B cell (primary cell): Measurements from ENCODE around the gene CHST13. TPM values are rescaled to one million over a fixed set of nuclear protein-coding genes. Genes with fewer than 3 reads are reported as not detected.

Experiments used
- ATAC-seq: fragments of 200-7000 bp; cut with Tn5 transposase; one replicate; pipeline ENCODE4 v1.10.0; 2021; ENCODE audit warnings: low read depth, mild to moderate bottlenecking, moderate number of reproducible peaks, moderate library complexity
- CTCF ChIA-PET: fragments of 350-600 bp; sonication (Branson Sonifier 250); formaldehyde crosslinking; loops from one replicate; lab custom pipeline; 2021; ENCODE audit warnings: antibody characterized with exemption, inconsistent platforms; lab: Charles Lee
- POLR2A ChIA-PET: fragments of 350-600 bp; sonication (Branson Sonifier 250); formaldehyde crosslinking; loops from one replicate; lab custom pipeline; 2021; ENCODE audit warnings: antibody characterized with exemption; lab: Charles Lee
- DNase-seq: peaks from one replicate; pipeline ENCODE4 v3.0.0; 2013
- H2AFZ ChIP-seq: 2 replicates; pipeline ENCODE4 v1.6.1; 2012; ENCODE audit warnings: mild to moderate bottlenecking, low read depth, low read length; ENCODE audit not compliant: insufficient read depth, poor library complexity, severe bottlenecking
- H3K27ac ChIP-seq, 2 donors: 1 replicate in 1 of 2; 2 replicates in 1 of 2; pipeline ENCODE4 v1.5.1; 2012 to 2013; ENCODE audit warnings: low read length in 2 of 2, mild to moderate bottlenecking in 2 of 2, moderate library complexity in 1 of 2
- H3K27me3 ChIP-seq, 4 experiments: fragments of 200-600 bp in 1 of 4; sonication (generic) in 1 of 4; replicated peaks in 1 of 4; 1 replicate in 2 of 4; 2 replicates in 2 of 4; pipeline versions ENCODE4 v1.6.1 to v1.7.0; 2013 to 2016; ENCODE audit warnings: low read length in 3 of 4, mild to moderate bottlenecking in 2 of 4, mixed read lengths in 1 of 4, moderate library complexity in 1 of 4; ENCODE audit not compliant: insufficient read depth in 4 of 4, control insufficient read depth in 3 of 4; ENCODE audit errors: control extremely low read depth in 1 of 4
- H3K36me3 ChIP-seq, 2 experiments: replicated peaks in 1 of 2; 1 replicate in 1 of 2; 2 replicates in 1 of 2; pipeline versions ENCODE4 v1.6.1 to v1.7.1; 2013; ENCODE audit warnings: low read length in 1 of 2; ENCODE audit not compliant: insufficient read depth in 2 of 2, control insufficient read depth in 1 of 2; ENCODE audit errors: control extremely low read depth in 1 of 2, extremely low read depth in 1 of 2
- H3K4me1 ChIP-seq, 2 donors: fragments of 200-600 bp in 1 of 2; sonication (generic) in 1 of 2; 1 replicate in 1 of 2; 2 replicates in 1 of 2; pipeline versions ENCODE4 v1.5.1 to v1.6.1; 2013 to 2017; ENCODE audit warnings: low read length in 2 of 2; ENCODE audit not compliant: control insufficient read depth in 2 of 2, insufficient read depth in 2 of 2
- H3K4me2 ChIP-seq: replicated peaks from 2 replicates; pipeline ENCODE3; 2012; ENCODE audit warnings: mild to moderate bottlenecking, low read depth, low read length; ENCODE audit not compliant: poor library complexity, severe bottlenecking
- H3K4me3 ChIP-seq, 5 experiments: fragments of 200-600 bp in 1 of 5; sonication (generic) in 1 of 5; 1 replicate in 3 of 5; 2 replicates in 2 of 5; pipeline versions ENCODE4 v1.5.1 to v1.7.0; 2011 to 2016; ENCODE audit warnings: low read length in 4 of 5, mild to moderate bottlenecking in 4 of 5, low read depth in 2 of 5, control low read depth in 1 of 5, moderate library complexity in 1 of 5; ENCODE audit not compliant: insufficient read depth in 1 of 5; ENCODE audit errors: control extremely low read depth in 1 of 5, extremely low read depth in 1 of 5
- H3K79me2 ChIP-seq: fragments of 200-600 bp; sonication (generic); one replicate; pipeline ENCODE4 v1.6.0; 2016; ENCODE audit warnings: low read length; ENCODE audit not compliant: control insufficient read depth, insufficient read depth
- H3K9ac ChIP-seq: fragments of 200-600 bp; sonication (generic); 2 replicates; pipeline ENCODE4 v1.6.1; 2017; ENCODE audit warnings: mild to moderate bottlenecking, low read length, moderate library complexity
- H3K9me3 ChIP-seq, 3 donors: one replicate each; pipeline versions ENCODE4 v1.6.1 to v1.7.1; 2013; ENCODE audit warnings: low read length in 2 of 3; ENCODE audit not compliant: control insufficient read depth in 2 of 3, insufficient read depth in 1 of 3; ENCODE audit errors: control extremely low read depth in 1 of 3
- H4K20me1 ChIP-seq: 2 replicates; pipeline ENCODE4 v1.6.0; 2012; ENCODE audit warnings: mild to moderate bottlenecking, low read length; ENCODE audit not compliant: insufficient read depth, control insufficient read depth, poor library complexity, severe bottlenecking
- H3K27ac Mint-ChIP-seq: one replicate; pipeline ENCODE4 v1.8.0; 2021; ENCODE audit warnings: mixed read lengths
- H3K27me3 Mint-ChIP-seq: one replicate; pipeline ENCODE4 v1.8.0; 2021; ENCODE audit warnings: mixed read lengths
- H3K4me1 Mint-ChIP-seq: one replicate; pipeline ENCODE4 v1.8.0; 2021; ENCODE audit warnings: mixed read lengths
- H3K4me3 Mint-ChIP-seq: one replicate; pipeline ENCODE4 v1.8.0; 2021; ENCODE audit warnings: mixed read lengths
- H3K9me3 Mint-ChIP-seq: one replicate; pipeline ENCODE4 v1.8.0; 2022; ENCODE audit warnings: mixed read lengths; ENCODE audit not compliant: insufficient read depth
- EZH2 ChIP-seq: IDR thresholded peaks from 2 replicates; pipeline ENCODE4 v1.6.1; 2012; ENCODE audit warnings: borderline replicate concordance, low read depth, mild to moderate bottlenecking, moderate library complexity, low read length; ENCODE audit not compliant: insufficient read depth, poor library complexity, severe bottlenecking
- WGBS: methylation state at CpG from one replicate; pipeline ENCODE4 v1.1.5; 2013; ENCODE audit warnings: missing lambda C conversion rate; ENCODE audit not compliant: insufficient coverage; 5-methylcytosine and 5-hydroxymethylcytosine counted together
- intact Hi-C: fragments of 100-400 bp; cut with micrococcal nuclease; formaldehyde crosslinking; loops from one replicate; pipeline ENCODE4 v1.10.0; 2022
- polyA plus RNA-seq: library from polyadenylated mRNA; depleted of rRNA; stranded (reverse); fragments of >200 nt; gene quantifications from 2 replicates; pipeline ENCODE4 v1.2.3, GENCODE V29; 2012
- total RNA-seq, 2 donors: library from RNA; stranded (reverse); fragments of 120-200 nt in 1 of 2; gene quantifications; 1 replicate in 1 of 2; 2 replicates in 1 of 2; pipeline versions ENCODE4 v1.2.3 to v1.2.4, GENCODE V29; 2013 to 2022
- TF ChIP-seq, protein P1 (sequence below): fragments of 200-600 bp; IDR thresholded peaks from one replicate; pipeline ENCODE4 v1.8.0; 2022; ENCODE audit warnings: antibody characterized with exemption, mild to moderate bottlenecking

CHST13 gene
- total and polyA plus RNA-seq, 2 donors (not counting 1 experiment from before 2014, with no cell fraction given) = 0.07 TPM; not detected in 1

DNA sequence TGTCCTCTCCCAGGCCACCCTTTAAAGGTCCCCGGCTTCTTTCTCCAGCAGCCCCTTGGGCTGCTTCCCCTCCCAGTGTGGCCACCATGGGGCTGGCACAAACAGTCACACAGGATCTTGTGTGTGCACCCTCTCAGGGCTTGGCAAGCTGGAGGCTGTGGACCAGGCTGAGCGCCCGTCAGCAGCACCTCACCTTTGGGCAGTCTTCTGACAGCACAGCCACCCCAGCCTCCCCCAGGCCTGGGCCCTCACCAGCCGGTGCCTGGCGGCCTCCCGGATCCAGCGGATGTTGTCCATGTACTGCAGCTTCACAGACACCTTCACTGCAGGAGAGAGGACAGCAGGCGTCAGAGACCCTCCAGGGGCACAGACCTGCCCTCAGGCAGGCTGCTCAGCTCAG lies 28.2 kb upstream of the CHST13 start:
- Histone ChIP-seq H2AFZ (no peak overlapping the region), H4K20me1 (no peaks in the 10 kb centered on the region), H3K9ac (no peak overlapping the region), H3K79me2 (no peaks in the 10 kb centered on the region), H3K4me2 (no peak overlapping the region), H3K36me3 (no peaks in the 10 kb centered on the region), H3K9me3 (no peaks in the 10 kb centered on the region), H3K4me3 (no peak overlapping the region), H3K27me3 (no peaks in the 10 kb centered on the region), H3K27ac (no peak overlapping the region), H3K4me1 (peaks cover 0 to 4% of the 10 kb centered on the region in 2 donors)
- Mint-ChIP-seq H3K27ac (no peak overlapping the region), H3K9me3 (no peaks in the 10 kb centered on the region), H3K4me1 (peaks cover 6% of the 10 kb centered on the region), H3K4me3 (no peak overlapping the region), H3K27me3 (no peaks in the 10 kb centered on the region)
- ATAC-seq = no peak
- POLR2A ChIA-PET = no interaction called here
- WGBS = 95% methylated on average over 8 of the region's 8 CpGs
- CTCF ChIA-PET = interaction anchor here (1.1 kb wide), 1 partner anchor 27 kb away, joined by 4 read pairs; no protein-coding TSS in a partner anchor
- no peak for DNase-seq
- no peak for TF ChIP-seq EZH2
- intact Hi-C loops = no loop called here

DNA sequence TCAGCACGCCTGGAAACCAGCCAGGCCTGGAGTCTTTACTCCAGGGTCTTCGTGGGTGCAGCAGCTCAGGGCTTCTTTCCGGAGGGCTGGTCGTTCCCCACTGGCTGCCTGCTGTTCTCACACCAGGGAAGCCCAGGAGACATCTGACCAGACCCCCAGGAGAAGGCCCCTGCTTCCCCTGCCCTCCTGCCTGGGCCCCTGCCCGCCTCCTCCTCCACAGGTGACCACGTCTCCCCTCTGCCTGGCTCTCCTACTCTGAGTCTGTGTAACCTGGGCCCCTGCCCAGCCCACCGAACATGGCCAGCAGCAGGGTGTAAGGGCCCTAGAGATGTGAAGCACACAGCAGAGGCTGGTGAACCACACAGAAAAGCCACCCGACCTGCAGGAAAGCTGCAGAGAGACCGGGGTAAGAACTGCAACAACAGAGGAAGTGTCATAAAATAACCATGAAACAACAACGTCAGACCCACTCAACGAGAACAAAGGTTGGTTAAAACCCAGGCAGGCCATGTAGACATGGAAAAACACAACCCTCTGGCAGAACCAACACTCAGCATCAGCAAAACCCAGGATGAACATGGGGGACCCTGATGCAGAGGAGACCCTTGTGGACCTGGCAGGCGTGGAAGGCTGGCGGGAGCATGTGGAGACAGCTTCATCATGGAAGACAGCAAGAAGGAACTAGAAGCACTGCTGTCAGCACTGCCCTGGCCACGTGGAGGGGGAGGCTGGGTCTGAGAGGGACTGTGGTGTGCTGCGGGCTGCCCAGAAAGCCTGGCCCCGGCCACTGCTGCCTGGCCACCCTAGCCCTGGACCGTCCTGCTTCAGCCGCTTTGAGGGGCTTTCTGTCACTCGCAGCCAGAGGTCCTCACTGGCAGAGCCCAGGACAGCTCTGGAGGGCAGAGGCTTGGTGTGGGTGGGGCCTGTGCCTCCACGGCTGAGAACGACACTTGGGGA lies 26.8 kb upstream of the CHST13 start:
- DNase-seq (no peak), ATAC-seq (no peak)
- ChIA-PET CTCF (no interaction called here), POLR2A (no interaction called here)
- H3K27me3 ChIP-seq = no peaks in the 10 kb centered on the region
- TF ChIP-seq, protein P1, sequence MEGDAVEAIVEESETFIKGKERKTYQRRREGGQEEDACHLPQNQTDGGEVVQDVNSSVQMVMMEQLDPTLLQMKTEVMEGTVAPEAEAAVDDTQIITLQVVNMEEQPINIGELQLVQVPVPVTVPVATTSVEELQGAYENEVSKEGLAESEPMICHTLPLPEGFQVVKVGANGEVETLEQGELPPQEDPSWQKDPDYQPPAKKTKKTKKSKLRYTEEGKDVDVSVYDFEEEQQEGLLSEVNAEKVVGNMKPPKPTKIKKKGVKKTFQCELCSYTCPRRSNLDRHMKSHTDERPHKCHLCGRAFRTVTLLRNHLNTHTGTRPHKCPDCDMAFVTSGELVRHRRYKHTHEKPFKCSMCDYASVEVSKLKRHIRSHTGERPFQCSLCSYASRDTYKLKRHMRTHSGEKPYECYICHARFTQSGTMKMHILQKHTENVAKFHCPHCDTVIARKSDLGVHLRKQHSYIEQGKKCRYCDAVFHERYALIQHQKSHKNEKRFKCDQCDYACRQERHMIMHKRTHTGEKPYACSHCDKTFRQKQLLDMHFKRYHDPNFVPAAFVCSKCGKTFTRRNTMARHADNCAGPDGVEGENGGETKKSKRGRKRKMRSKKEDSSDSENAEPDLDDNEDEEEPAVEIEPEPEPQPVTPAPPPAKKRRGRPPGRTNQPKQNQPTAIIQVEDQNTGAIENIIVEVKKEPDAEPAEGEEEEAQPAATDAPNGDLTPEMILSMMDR = no peak
- TF ChIP-seq EZH2 = no peak
- H2AFZ ChIP-seq = peak overlapping the region; percentile 51
- H3K27ac Mint-ChIP-seq = no peak overlapping the region
- WGBS = 72% methylated on average over 19 of the region's 21 CpGs
- no peaks in the 10 kb centered on the region for H3K36me3 ChIP-seq
- no peak overlapping the region for H3K4me2 ChIP-seq
- H3K4me3 ChIP-seq = no peak overlapping the region
- H3K79me2 ChIP-seq = no peaks in the 10 kb centered on the region
- no peak overlapping the region for H3K27ac ChIP-seq
- H3K4me1 ChIP-seq = peaks cover 0 to 12% of the 10 kb centered on the region in 2 donors
- no peaks in the 10 kb centered on the region for H4K20me1 ChIP-seq
- H3K9ac ChIP-seq = no peak overlapping the region
- H3K27me3 Mint-ChIP-seq = no peaks in the 10 kb centered on the region
- no peaks in the 10 kb centered on the region for H3K9me3 ChIP-seq
- H3K9me3 Mint-ChIP-seq = no peaks in the 10 kb centered on the region
- peaks cover 6% of the 10 kb centered on the region for H3K4me1 Mint-ChIP-seq
- no peak overlapping the region for H3K4me3 Mint-ChIP-seq
- intact Hi-C loops = no loop called here
